Thyroid gland (tissue), 4 donors: Measurements from ENCODE around the gene AMOT.

Experiments used
- POLR2A ChIP-seq, 2 donors: fragments of 450-650 bp; IDR thresholded peaks; one replicate each; pipeline ENCODE4 v1.6.1; 2017; ENCODE audit warnings: antibody characterized with exemption in 2 of 2, mild to moderate bottlenecking in 2 of 2, moderate library complexity in 1 of 2
- TF ChIP-seq, protein P1 (sequence below), 6 experiments: fragments of 200-600 bp in 3 of 6; fragments of 450-650 bp in 3 of 6; sonication (generic) in 3 of 6; IDR thresholded peaks; one replicate each; pipeline ENCODE4 v1.5.1; 2016 to 2019; ENCODE audit warnings: antibody characterized with exemption in 6 of 6, mild to moderate bottlenecking in 2 of 6, inconsistent platforms in 1 of 6, moderate library complexity in 1 of 6

DNA sequence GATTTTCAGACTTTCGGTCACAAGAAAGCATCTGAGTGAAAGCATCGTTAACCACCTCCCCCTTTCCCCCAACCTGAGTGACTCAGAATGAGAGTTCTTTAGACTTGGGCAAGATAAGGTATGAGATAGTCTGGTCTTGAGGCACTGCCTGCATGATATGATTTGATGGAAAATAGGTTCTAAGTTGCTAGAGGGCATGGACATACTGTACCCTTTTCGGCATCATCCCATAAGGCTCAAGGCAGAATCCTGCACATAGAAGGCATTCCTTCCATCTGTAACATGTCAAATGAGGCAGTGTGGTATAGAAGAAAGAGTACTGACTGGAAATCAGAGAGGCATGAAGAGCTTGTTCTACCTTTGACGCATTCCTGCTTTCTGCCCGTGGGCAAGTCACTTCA is 16.8 kb upstream of the AMOT start:
- no peak for TF ChIP-seq POLR2A (IDR thresholded peaks at IDR 0.05)
- TF ChIP-seq, protein P1, sequence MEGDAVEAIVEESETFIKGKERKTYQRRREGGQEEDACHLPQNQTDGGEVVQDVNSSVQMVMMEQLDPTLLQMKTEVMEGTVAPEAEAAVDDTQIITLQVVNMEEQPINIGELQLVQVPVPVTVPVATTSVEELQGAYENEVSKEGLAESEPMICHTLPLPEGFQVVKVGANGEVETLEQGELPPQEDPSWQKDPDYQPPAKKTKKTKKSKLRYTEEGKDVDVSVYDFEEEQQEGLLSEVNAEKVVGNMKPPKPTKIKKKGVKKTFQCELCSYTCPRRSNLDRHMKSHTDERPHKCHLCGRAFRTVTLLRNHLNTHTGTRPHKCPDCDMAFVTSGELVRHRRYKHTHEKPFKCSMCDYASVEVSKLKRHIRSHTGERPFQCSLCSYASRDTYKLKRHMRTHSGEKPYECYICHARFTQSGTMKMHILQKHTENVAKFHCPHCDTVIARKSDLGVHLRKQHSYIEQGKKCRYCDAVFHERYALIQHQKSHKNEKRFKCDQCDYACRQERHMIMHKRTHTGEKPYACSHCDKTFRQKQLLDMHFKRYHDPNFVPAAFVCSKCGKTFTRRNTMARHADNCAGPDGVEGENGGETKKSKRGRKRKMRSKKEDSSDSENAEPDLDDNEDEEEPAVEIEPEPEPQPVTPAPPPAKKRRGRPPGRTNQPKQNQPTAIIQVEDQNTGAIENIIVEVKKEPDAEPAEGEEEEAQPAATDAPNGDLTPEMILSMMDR (IDR thresholded peaks at IDR 0.05): no peak
